Gastroesophageal sphincter (tissue), 4 donors: Measurements from ENCODE around the gene UTS2. TPM values are rescaled to one million over a fixed set of nuclear protein-coding genes. Genes with fewer than 3 reads are reported as not detected.

Source experiments
- ATAC-seq: fragments of 150-250 bp; one replicate; pipeline ENCODE4 v1.9.1; 2016; ENCODE audit warnings: mild to moderate bottlenecking, moderate library complexity
- H3K27ac ChIP-seq, 4 donors: fragments of 200-600 bp; sonication (generic) in 3 of 4; 1 replicate in 3 of 4; 2 replicates in 1 of 4; pipeline ENCODE4 v1.5.1; 2016 to 2019
- H3K27me3 ChIP-seq: fragments of 200-600 bp; sonication (generic); one replicate; pipeline ENCODE4 v1.5.1; 2019
- H3K36me3 ChIP-seq, 2 donors: fragments of 200-600 bp; sonication (generic); one replicate each; pipeline ENCODE4 v1.5.1; 2019; ENCODE audit warnings: control low read depth in 1 of 2
- H3K4me1 ChIP-seq, 3 donors: fragments of 200-600 bp; sonication (generic); 1 replicate in 2 of 3; 2 replicates in 1 of 3; pipeline ENCODE4 v1.5.1; 2016 to 2019; ENCODE audit warnings: control low read depth in 2 of 3
- H3K4me3 ChIP-seq, 2 donors: fragments of 200-600 bp; sonication (generic); one replicate each; pipeline ENCODE4 v1.5.1; 2019; ENCODE audit warnings: mild to moderate bottlenecking in 1 of 2, moderate library complexity in 1 of 2
- H3K9me3 ChIP-seq, 3 donors: fragments of 200-600 bp; sonication (generic); one replicate each; pipeline ENCODE4 v1.5.1; 2017 to 2019; ENCODE audit warnings: control low read depth in 2 of 3
- CTCF ChIP-seq, 4 experiments: fragments of 200-600 bp in 2 of 4; fragments of 450-650 bp in 2 of 4; sonication (generic) in 1 of 4; IDR thresholded peaks; one replicate each; pipeline ENCODE4 v1.5.1; 2017 to 2019; ENCODE audit warnings: antibody characterized with exemption in 4 of 4, mild to moderate bottlenecking in 2 of 4, moderate library complexity in 2 of 4
- EP300 ChIP-seq: sonication (generic); formaldehyde crosslinking; IDR thresholded peaks from one replicate; pipeline ENCODE4 v1.6.1; 2017; ENCODE audit warnings: antibody characterized with exemption, mild to moderate bottlenecking
- POLR2A ChIP-seq, 2 donors: fragments of 450-650 bp; IDR thresholded peaks; one replicate each; pipeline ENCODE4 v1.6.1; 2017; ENCODE audit warnings: antibody characterized with exemption in 2 of 2, mild to moderate bottlenecking in 2 of 2, moderate library complexity in 1 of 2
- POLR2AphosphoS5 ChIP-seq: sonication (generic); formaldehyde crosslinking; IDR thresholded peaks from one replicate; pipeline ENCODE4 v1.6.1; 2017; ENCODE audit warnings: antibody characterized with exemption
- WGBS, 2 donors: methylation state at CpG; one replicate each; pipeline ENCODE4 v1.1.5; 2018; ENCODE audit warnings: low coverage in 1 of 2; 5-methylcytosine and 5-hydroxymethylcytosine counted together
- total RNA-seq, 4 donors: library from RNA; depleted of rRNA; stranded (reverse); fragments of >200 nt; gene quantifications; one replicate each; pipeline ENCODE4 v1.1.0, GENCODE V29; 2016

UTS2 gene
- total RNA-seq, 4 donors from 2014 or later, result 0.31 to 0.42 TPM; not detected in 2

- Histone ChIP-seq H3K4me3 (no peak overlapping the region), H3K9me3 (peaks cover 0 to 21% (median 0%) of the 10 kb centered on the region in 3 donors), H3K27me3 (no peaks in the 10 kb centered on the region), H3K27ac (no peak overlapping the region), H3K36me3 (peaks cover 22 to 100% of the 10 kb centered on the region in 2 donors), H3K4me1 (no peaks in the 10 kb centered on the region)
- TF ChIP-seq POLR2AphosphoS5, result no peak
- TF ChIP-seq EP300, result no peak
- no peak for TF ChIP-seq POLR2A (IDR thresholded peaks at IDR 0.05)
- TF ChIP-seq CTCF (IDR thresholded peaks at IDR 0.05), result no peak
- ATAC-seq, result no peak
- 88 to 100% methylated on average over 2 to 3 of the region's 3 CpGs for WGBS, 2 donors
Observed at GRCh38 chr1:7839526-7839925, 13.3 kb downstream of the UTS2 start.

GRCh38 chr1:7838714-7839113 is 14.2 kb downstream of the UTS2 start:
- WGBS, 2 donors, result 77 to 100% methylated on average over 2 of the region's 2 CpGs
- TF ChIP-seq POLR2A (IDR thresholded peaks at IDR 0.05), result no peak
- TF ChIP-seq POLR2AphosphoS5, result no peak
- TF ChIP-seq EP300, result no peak
- TF ChIP-seq CTCF (IDR thresholded peaks at IDR 0.05), result no peak

DNA sequence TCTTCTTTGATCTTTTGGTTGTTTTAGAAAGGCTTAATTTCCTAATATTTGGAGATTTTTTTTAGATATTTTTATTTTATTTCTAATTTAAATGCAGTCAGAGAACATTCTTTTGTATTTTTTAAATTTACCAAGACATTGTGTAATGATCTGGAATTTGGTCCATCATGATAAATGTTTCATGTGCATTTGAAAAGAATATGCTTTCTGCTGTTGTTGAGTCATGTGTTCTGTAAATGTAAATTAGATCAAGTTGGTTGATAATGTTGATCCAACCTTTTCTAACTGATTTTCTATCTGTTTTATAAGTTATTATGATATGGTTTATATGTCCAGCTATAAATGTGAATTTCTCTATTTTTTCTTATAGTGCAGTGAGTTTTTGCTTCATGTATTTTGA is 19.8 kb downstream of the UTS2 start:
- TF ChIP-seq EP300, result no peak
- no peak for TF ChIP-seq POLR2A (IDR thresholded peaks at IDR 0.05)
- TF ChIP-seq POLR2AphosphoS5, result no peak
- no peak for TF ChIP-seq CTCF (IDR thresholded peaks at IDR 0.05)

More at GRCh38 chr1:7838714-7839113, 14.2 kb downstream of the UTS2 start:
- Histone ChIP-seq H3K9me3 (peaks cover 0 to 21% (median 0%) of the 10 kb centered on the region in 3 donors), H3K27ac (no peak overlapping the region), H3K27me3 (no peaks in the 10 kb centered on the region), H3K36me3 (peaks cover 22 to 100% of the 10 kb centered on the region in 2 donors), H3K4me3 (no peak overlapping the region), H3K4me1 (no peaks in the 10 kb centered on the region)
- no peak for ATAC-seq

GRCh38 chr1:7831458-7831857 is 21.4 kb downstream of the UTS2 start:
- no peak for ATAC-seq
- no peak overlapping the region for H3K4me3 ChIP-seq
- peaks cover 2 to 79% of the 10 kb centered on the region in 2 donors for H3K36me3 ChIP-seq
- TF ChIP-seq CTCF (IDR thresholded peaks at IDR 0.05) (no peak), POLR2AphosphoS5 (no peak), EP300 (no peak), POLR2A (IDR thresholded peaks at IDR 0.05) (no peak)
- 64 to 68% methylated on average over 2 to 3 of the region's 3 CpGs for WGBS, 2 donors
- H3K27ac ChIP-seq, result peak overlapping the region in 2 of 4 donors; percentile 3 to 17
- H3K4me1 ChIP-seq, result peaks cover 0 to 43% (median 5%) of the 10 kb centered on the region in 3 donors
- no peaks in the 10 kb centered on the region for H3K27me3 ChIP-seq
- H3K9me3 ChIP-seq, result no peaks in the 10 kb centered on the region

More for the DNA sequence above, 19.8 kb downstream of the UTS2 start:
- H3K36me3 ChIP-seq, result peaks cover 10 to 79% of the 10 kb centered on the region in 2 donors
- no peak overlapping the region for H3K4me3 ChIP-seq
- H3K4me1 ChIP-seq, result peaks cover 0 to 43% (median 5%) of the 10 kb centered on the region in 3 donors
- no peaks in the 10 kb centered on the region for H3K9me3 ChIP-seq
- no peak for ATAC-seq
- no peak overlapping the region for H3K27ac ChIP-seq
- no peaks in the 10 kb centered on the region for H3K27me3 ChIP-seq

DNA sequence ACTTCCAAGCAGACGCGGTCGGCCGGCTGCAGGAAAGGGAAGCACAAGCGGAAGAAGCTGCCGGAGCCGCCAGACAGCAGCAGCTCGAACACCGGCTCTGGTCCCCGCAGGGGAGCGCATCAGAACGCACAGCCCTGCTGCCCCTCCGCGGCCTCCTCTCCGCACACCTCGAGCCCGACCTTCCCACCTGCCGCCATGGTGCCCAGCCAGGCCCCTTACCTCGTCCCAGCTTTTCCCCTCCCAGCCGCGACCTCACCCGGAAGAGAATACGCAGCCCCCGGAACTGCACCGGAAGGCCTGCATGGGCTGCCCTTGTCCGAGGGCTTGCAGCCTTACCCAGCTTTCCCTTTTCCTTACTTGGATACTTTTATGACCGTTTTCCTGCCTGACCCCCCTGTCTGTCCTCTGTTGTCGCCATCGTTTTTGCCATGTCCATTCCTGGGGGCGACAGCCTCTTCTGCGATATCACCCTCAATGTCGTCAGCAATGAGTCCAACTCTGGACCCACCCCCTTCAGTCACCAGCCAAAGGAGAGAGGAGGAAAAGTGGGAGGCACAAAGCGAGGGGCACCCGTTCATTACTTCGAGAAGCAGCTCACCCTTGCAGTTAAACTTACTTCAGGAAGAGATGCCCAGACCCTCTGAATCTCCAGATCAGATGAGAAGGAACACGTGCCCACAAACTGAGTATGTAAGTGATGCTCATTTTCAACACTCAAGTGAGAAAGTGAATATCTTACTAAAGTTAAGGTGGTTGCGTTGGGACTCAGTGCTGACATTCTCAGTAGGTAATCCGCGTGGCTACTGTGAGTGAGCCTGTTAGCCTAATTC is 25.5 kb downstream of the UTS2 start:
- H3K4me1 ChIP-seq, result peaks cover 0 to 29% (median 5%) of the 10 kb centered on the region in 3 donors
- H3K27ac ChIP-seq, result peak overlapping the region in 3 of 4 donors; percentile 14 to 59 (median 51)
- TF ChIP-seq CTCF (IDR thresholded peaks at IDR 0.05) (no peak), POLR2A (IDR thresholded peaks at IDR 0.05) (no peak), EP300 (no peak), POLR2AphosphoS5 (no peak)
- H3K36me3 ChIP-seq, result peaks cover 0 to 91% of the 10 kb centered on the region in 2 donors
- ATAC-seq, result no peak
- WGBS, 2 donors, result 51 to 70% methylated on average over 17 to 28 of the region's 39 CpGs
- H3K4me3 ChIP-seq, result peak overlapping the region; percentile 21 to 38
- no peaks in the 10 kb centered on the region for H3K9me3 ChIP-seq
- H3K27me3 ChIP-seq, result no peaks in the 10 kb centered on the region
